Measurements from ENCODE around the gene WIZ.
"Not testable (repeated sequence)": the region's sequence is repeated elsewhere in the genome, so short reads cannot be mapped to it uniquely, and the experiment has no call there.

The WIZ gene

DNA sequence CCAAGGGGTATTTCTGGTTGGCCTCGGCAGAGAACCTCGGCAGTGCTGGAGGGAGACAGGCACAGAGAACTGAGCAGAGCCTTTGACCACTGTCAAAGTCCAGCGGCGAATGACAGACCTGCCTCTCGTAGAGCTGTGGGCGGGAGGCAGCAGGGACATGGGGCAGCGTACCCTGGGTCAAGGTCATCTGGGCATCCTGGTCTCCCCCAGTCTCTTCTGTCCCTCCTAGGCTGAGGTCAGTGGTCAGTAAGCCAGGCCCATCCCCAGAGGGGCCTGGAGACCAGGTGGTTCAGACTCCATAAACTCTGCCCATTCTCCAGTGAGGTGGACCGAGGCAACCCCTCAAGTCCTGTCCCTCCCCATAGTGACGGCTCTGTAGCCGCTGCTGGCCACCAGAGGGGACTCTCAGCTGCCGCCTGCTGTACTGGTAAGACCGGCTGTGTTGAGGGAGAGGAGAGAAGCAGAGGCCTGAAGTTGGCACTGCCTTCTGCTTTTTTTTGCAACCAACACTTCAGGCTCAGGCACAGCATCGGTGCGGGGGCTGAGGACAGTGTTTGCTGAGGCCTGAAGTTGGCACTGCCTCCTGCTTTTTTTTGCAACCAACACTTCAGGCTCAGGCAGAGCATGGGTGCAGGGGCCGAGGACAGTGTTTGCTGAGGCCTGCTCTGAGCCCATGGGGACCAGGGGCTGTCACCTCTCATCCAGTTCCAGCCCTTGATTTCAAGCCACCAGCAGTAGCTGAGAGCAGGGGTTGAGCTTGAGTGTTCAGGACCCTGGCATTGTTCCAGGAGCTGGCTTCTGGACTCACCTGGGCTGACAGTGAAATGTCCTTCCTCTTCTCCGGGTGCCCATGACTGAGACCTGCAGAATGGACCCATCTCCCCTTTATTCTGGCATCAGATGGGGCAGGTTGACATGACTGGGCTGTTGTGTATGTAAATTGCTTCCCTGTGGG lies 29.9 kb upstream of the WIZ start, which contains the start of gene PGLYRP2:
Gene PGLYRP2, minus strand, starts transcription at position 111 of the 955 bp plus-strand sequence. CDS start 130 bp downstream, outside the sequence.
- Histone ChIP-seq H3K27ac (ENCODE audit: low read depth in 2 of 2, low read length in 2 of 2) (no peak within 1 kb of the TSS), H3K9ac (ENCODE audit: low read depth in 1 of 2, low read length in 2 of 2) (no peak within 1 kb of the TSS)

DNA sequence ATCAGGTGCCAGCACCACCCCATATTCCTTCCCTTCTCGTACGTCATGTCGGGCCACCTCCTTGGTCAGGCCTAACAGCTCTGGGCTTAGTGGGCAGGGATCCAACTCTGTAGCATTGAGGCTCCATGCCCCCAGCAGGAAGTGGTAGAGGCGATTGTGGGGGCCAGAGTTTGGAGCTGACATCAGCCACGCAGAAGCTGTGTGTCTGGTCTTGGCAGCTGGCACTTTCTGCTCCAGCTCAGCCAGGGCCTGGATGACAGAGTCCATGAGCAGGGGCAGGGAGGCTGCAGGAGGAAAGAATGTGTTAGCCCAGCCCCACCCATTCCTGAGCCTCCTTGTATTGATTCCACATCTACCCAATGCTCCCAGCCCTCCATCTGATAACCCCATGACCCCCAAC lies 26.6 kb upstream of the WIZ start:
- H3K36me3 ChIP-seq (ENCODE audit: control insufficient read depth in 2 of 2, insufficient read depth in 2 of 2, low read length in 2 of 2): no peaks in the 10 kb centered on the region
- H3K9me3 ChIP-seq (ENCODE audit: control insufficient read depth in 2 of 2, low read length in 2 of 2): no peaks in the 10 kb centered on the region
- H3K27ac ChIP-seq (ENCODE audit: low read depth in 2 of 2, low read length in 2 of 2): no peak overlapping the region
- H3K4me1 ChIP-seq (ENCODE audit: control insufficient read depth in 2 of 2, insufficient read depth in 2 of 2, low read length in 2 of 2): no peaks in the 10 kb centered on the region
- no peaks in the 10 kb centered on the region for H3K27me3 ChIP-seq (ENCODE audit: control insufficient read depth in 2 of 2, insufficient read depth in 2 of 2, low read length in 2 of 2)
- no peak overlapping the region for H3K9ac ChIP-seq (ENCODE audit: low read depth in 1 of 2, low read length in 2 of 2)
- no peak overlapping the region for H3K4me3 ChIP-seq (ENCODE audit: low read length in 2 of 2)

More for the DNA sequence above, 29.9 kb upstream of the WIZ start, which contains the start of gene PGLYRP2:
- Histone ChIP-seq H3K27me3 (ENCODE audit: control insufficient read depth in 2 of 2, insufficient read depth in 2 of 2, low read length in 2 of 2) (no peaks in the 10 kb centered on the region), H3K36me3 (ENCODE audit: control insufficient read depth in 2 of 2, insufficient read depth in 2 of 2, low read length in 2 of 2) (no peaks in the 10 kb centered on the region), H3K9me3 (ENCODE audit: control insufficient read depth in 2 of 2, low read length in 2 of 2) (no peaks in the 10 kb centered on the region), H3K4me1 (ENCODE audit: control insufficient read depth in 2 of 2, insufficient read depth in 2 of 2, low read length in 2 of 2) (no peaks in the 10 kb centered on the region), H3K4me3 (ENCODE audit: low read length in 2 of 2) (no peak within 1 kb of the TSS)

DNA sequence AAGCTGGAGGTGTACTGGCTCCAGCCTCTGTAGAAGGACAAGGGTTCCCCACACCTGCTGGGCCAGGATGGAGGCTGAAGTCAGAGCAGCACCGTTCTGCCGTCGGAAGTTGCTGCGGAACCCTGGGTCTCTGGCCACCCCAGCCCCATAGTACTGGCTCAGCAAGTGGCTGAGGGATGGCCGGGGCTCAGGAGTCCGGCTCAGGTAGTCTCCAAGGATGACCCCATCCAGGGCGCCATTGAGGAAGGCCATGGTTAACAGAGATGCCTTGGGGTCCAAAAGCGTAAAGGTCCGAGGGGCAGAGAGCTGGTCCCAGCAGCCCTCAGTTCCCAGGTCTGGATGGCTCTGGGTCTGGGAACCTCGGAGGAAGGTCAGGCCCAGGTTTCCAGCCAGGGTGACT lies 25.9 kb upstream of the WIZ start:
- H3K27ac ChIP-seq (ENCODE audit: low read depth in 2 of 2, low read length in 2 of 2): no peak overlapping the region
- no peak overlapping the region for H3K4me3 ChIP-seq (ENCODE audit: low read length in 2 of 2)
- H3K27me3 ChIP-seq (ENCODE audit: control insufficient read depth in 2 of 2, insufficient read depth in 2 of 2, low read length in 2 of 2): no peaks in the 10 kb centered on the region
- H3K4me1 ChIP-seq (ENCODE audit: control insufficient read depth in 2 of 2, insufficient read depth in 2 of 2, low read length in 2 of 2): no peaks in the 10 kb centered on the region
- H3K36me3 ChIP-seq (ENCODE audit: control insufficient read depth in 2 of 2, insufficient read depth in 2 of 2, low read length in 2 of 2): no peaks in the 10 kb centered on the region
- no peaks in the 10 kb centered on the region for H3K9me3 ChIP-seq (ENCODE audit: control insufficient read depth in 2 of 2, low read length in 2 of 2)
- no peak overlapping the region for H3K9ac ChIP-seq (ENCODE audit: low read depth in 1 of 2, low read length in 2 of 2)

DNA sequence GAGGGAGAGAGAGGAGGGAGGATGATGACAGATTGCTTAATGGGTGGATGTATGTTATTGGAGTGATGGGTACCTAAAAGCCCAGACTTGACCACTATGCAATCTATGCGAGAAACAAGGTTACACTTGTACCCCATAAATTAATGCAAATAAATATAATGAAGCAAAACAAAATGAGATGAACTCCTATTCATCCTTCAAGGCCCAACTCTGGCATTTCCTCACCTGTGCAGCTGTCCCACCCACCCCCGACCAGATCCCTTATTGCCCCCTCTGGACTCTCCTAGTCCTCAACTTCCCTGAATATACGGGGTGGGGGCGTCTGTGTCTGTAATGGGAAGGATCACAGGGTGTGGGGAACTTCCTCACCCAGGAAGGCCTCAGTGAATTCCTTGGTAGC lies 25.4 kb upstream of the WIZ start:
- Histone ChIP-seq H3K4me1 (ENCODE audit: control insufficient read depth in 2 of 2, insufficient read depth in 2 of 2, low read length in 2 of 2) (no peaks in the 10 kb centered on the region), H3K27ac (ENCODE audit: low read depth in 2 of 2, low read length in 2 of 2) (no peak overlapping the region), H3K4me3 (ENCODE audit: low read length in 2 of 2) (no peak overlapping the region), H3K27me3 (ENCODE audit: control insufficient read depth in 2 of 2, insufficient read depth in 2 of 2, low read length in 2 of 2) (no peaks in the 10 kb centered on the region), H3K9ac (ENCODE audit: low read depth in 1 of 2, low read length in 2 of 2) (no peak overlapping the region), H3K9me3 (ENCODE audit: control insufficient read depth in 2 of 2, low read length in 2 of 2) (no peaks in the 10 kb centered on the region), H3K36me3 (ENCODE audit: control insufficient read depth in 2 of 2, insufficient read depth in 2 of 2, low read length in 2 of 2) (no peaks in the 10 kb centered on the region)

DNA sequence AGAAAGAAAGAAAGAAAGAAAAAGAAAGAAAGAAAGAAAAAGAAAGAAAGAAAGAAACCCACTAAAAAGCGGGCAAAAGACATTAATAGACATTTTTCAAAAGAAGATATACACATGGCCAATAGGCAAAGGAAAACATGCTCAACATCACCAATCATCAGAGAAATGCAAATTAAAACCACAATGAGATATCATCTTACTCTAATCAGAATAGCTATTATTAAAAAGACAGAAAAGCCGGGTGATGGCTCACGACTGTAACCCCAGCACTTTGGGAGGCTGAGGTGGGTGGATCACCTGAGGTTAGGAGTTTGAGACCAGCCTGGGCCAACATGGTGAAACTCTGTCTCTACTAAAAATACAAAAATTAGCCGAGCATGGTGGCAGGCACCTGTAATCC lies 24.1 kb upstream of the WIZ start:
- H3K4me1 ChIP-seq (ENCODE audit: control insufficient read depth in 2 of 2, insufficient read depth in 2 of 2, low read length in 2 of 2); H3K27ac ChIP-seq (ENCODE audit: low read depth in 2 of 2, low read length in 2 of 2); H3K4me3 ChIP-seq (ENCODE audit: low read length in 2 of 2); H3K9me3 ChIP-seq (ENCODE audit: control insufficient read depth in 2 of 2, low read length in 2 of 2); H3K9ac ChIP-seq (ENCODE audit: low read depth in 1 of 2, low read length in 2 of 2); H3K36me3 ChIP-seq (ENCODE audit: control insufficient read depth in 2 of 2, insufficient read depth in 2 of 2, low read length in 2 of 2); H3K27me3 ChIP-seq (ENCODE audit: control insufficient read depth in 2 of 2, insufficient read depth in 2 of 2, low read length in 2 of 2): not testable (repeated sequence)

DNA sequence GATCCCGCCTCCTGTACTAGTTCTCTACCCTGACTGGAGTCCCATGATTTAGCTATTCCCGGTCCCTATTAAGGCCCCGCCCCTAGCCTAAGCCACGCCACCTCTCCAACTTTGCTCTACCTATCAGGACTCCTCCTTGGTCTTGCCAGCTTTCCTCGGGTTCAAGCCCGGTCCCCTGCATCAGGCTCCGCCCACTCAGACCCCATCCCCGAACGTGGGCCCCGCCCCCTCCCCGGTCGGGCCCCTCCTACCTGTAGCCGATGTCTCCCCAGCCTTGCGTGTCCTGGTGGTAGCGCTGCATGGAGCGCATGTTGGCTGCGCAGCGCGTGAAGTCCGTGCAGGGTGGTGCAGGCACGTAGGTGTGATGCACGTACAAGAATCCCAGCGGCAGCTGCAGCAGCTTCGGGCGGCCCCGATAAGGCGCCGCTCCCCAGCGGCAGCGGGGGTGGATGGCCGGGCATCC lies 21.9 kb upstream of the WIZ start:
- Histone ChIP-seq H3K4me1 (ENCODE audit: control insufficient read depth in 2 of 2, insufficient read depth in 2 of 2, low read length in 2 of 2) (peaks cover 2 to 3% of the 10 kb centered on the region in 2 donors), H3K9ac (ENCODE audit: low read depth in 1 of 2, low read length in 2 of 2) (no peak overlapping the region), H3K27me3 (ENCODE audit: control insufficient read depth in 2 of 2, insufficient read depth in 2 of 2, low read length in 2 of 2) (peaks cover 3 to 9% of the 10 kb centered on the region in 2 donors), H3K27ac (ENCODE audit: low read depth in 2 of 2, low read length in 2 of 2) (no peak overlapping the region), H3K36me3 (ENCODE audit: control insufficient read depth in 2 of 2, insufficient read depth in 2 of 2, low read length in 2 of 2) (no peaks in the 10 kb centered on the region), H3K4me3 (ENCODE audit: low read length in 2 of 2) (no peak overlapping the region), H3K9me3 (ENCODE audit: control insufficient read depth in 2 of 2, low read length in 2 of 2) (no peaks in the 10 kb centered on the region)

DNA sequence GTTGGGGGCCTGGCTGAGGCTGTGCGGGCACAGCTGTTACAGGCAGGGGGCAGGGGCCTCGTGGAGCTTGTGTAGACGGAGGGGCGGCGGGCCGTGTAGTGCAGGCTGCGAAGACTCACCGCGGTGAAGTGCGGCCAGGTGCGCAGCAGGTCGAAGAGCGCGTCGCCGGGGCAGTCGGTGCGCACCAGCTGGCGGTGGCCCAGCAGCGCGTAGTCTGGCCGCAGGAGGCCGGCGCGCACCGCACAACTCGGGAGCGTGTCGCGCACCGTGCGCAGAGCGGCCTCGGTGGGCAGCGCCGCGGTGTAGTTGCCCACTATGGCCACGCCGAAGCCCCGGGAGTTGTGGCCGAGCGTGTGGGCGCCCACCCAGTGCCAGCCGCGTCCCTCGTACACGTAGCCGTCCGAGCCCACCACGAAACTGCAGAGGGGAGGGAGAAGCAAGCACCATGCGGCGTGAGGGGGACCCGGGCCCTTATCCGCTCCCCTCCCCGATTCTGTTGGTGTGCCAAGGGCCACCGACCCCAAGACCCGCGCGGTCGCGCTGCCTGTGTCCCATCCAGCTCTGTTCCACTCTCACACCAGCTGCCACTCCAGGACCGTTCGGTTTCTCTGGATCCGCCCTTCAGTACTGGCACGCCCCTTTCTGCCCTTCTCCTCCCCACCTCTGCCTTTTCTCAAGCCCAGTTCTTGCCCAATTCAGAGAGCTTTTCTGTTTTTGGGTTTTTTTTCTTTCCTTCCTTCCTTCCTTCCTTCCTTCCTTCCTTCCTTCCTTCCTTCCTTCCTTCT lies 19.9 kb upstream of the WIZ start:
- H3K36me3 ChIP-seq (ENCODE audit: control insufficient read depth in 2 of 2, insufficient read depth in 2 of 2, low read length in 2 of 2): no peaks in the 10 kb centered on the region
- peaks cover 3 to 9% of the 10 kb centered on the region in 2 donors for H3K27me3 ChIP-seq (ENCODE audit: control insufficient read depth in 2 of 2, insufficient read depth in 2 of 2, low read length in 2 of 2)
- no peak overlapping the region for H3K9ac ChIP-seq (ENCODE audit: low read depth in 1 of 2, low read length in 2 of 2)
- H3K4me3 ChIP-seq (ENCODE audit: low read length in 2 of 2): peak overlapping the region; percentile 32 to 45
- no peaks in the 10 kb centered on the region for H3K9me3 ChIP-seq (ENCODE audit: control insufficient read depth in 2 of 2, low read length in 2 of 2)
- H3K4me1 ChIP-seq (ENCODE audit: control insufficient read depth in 2 of 2, insufficient read depth in 2 of 2, low read length in 2 of 2): peaks cover 2 to 3% of the 10 kb centered on the region in 2 donors
- H3K27ac ChIP-seq (ENCODE audit: low read depth in 2 of 2, low read length in 2 of 2): no peak overlapping the region

DNA sequence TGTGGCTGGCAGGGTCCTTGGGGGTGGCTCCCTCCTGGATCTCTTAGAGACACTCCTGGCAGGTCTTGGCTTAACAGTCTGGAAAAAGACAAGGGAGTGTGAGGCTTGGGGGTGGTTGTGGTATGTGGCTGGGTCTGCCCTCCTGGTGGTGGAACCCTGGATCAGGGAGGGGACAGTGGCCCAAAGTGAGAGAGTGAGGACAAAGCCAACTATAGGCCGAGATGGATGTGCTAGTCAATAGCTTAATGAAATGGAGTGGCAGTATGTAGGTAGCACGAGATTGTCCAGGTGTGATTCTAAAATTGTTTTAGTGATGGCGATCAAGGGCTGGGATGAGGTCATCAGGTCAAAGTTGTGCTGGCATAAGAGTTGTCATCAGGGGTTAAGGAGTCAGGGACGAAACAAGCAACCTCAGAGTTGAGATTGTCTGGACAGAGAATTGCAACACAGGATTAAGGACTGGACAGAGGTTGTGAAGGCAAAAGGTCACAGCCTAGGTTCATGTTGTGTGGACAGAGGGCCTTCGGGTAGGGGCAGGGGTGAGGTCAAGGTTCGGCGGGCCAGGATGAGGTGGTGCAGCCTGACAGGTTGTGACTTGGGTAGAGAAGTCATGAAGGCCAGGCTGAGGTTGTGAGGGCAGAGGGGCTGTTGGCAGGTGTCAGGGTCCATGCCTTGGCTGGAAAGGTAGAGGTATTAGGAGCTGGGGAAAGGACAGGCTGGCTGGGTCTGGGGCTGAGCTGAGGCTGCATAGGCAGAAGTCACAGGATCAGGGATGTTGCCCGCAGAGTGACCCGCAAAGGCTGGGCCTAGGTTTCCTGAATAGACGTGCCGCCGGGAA lies 19.1 kb upstream of the WIZ start:
- Histone ChIP-seq H3K36me3 (ENCODE audit: control insufficient read depth in 2 of 2, insufficient read depth in 2 of 2, low read length in 2 of 2) (no peaks in the 10 kb centered on the region), H3K27me3 (ENCODE audit: control insufficient read depth in 2 of 2, insufficient read depth in 2 of 2, low read length in 2 of 2) (peaks cover 3 to 9% of the 10 kb centered on the region in 2 donors), H3K9me3 (ENCODE audit: control insufficient read depth in 2 of 2, low read length in 2 of 2) (no peaks in the 10 kb centered on the region), H3K27ac (ENCODE audit: low read depth in 2 of 2, low read length in 2 of 2) (no peak overlapping the region), H3K4me1 (ENCODE audit: control insufficient read depth in 2 of 2, insufficient read depth in 2 of 2, low read length in 2 of 2) (peaks cover 2 to 3% of the 10 kb centered on the region in 2 donors), H3K9ac (ENCODE audit: low read depth in 1 of 2, low read length in 2 of 2) (no peak overlapping the region), H3K4me3 (ENCODE audit: low read length in 2 of 2) (no peak overlapping the region)

DNA sequence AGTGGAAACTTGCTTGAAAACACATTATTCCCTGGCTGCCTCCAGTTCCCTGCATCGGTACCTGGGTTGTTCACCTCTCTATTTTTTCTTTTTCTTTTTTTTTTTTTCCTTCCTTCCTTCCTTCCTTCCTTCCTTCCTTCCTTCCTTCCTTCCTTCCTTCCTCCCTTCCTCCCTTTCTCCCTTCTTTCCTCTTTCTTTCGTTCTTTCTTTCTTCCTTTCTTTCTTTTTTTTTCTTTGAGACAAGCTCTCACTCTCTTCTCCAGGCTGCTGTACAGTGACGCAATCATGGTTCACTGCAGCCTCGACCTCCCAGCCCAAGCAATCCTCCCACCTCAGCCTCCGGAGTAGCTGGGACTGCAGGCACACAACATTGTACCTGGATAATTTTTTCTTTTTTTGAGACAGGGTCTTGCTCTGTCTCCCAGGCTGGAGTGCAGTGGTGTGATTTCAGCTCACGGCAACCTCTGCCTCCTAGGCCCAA lies 18.0 kb upstream of the WIZ start:
- no peak overlapping the region for H3K4me3 ChIP-seq (ENCODE audit: low read length in 2 of 2)
- peaks cover 2 to 3% of the 10 kb centered on the region in 2 donors for H3K4me1 ChIP-seq (ENCODE audit: control insufficient read depth in 2 of 2, insufficient read depth in 2 of 2, low read length in 2 of 2)
- no peaks in the 10 kb centered on the region for H3K9me3 ChIP-seq (ENCODE audit: control insufficient read depth in 2 of 2, low read length in 2 of 2)
- H3K9ac ChIP-seq (ENCODE audit: low read depth in 1 of 2, low read length in 2 of 2): no peak overlapping the region
- H3K27me3 ChIP-seq (ENCODE audit: control insufficient read depth in 2 of 2, insufficient read depth in 2 of 2, low read length in 2 of 2): peaks cover 3 to 9% of the 10 kb centered on the region in 2 donors
- no peak overlapping the region for H3K27ac ChIP-seq (ENCODE audit: low read depth in 2 of 2, low read length in 2 of 2)
- H3K36me3 ChIP-seq (ENCODE audit: control insufficient read depth in 2 of 2, insufficient read depth in 2 of 2, low read length in 2 of 2): no peaks in the 10 kb centered on the region
